Keratinocyte (primary cell): ENCODE measurements around the gene LDLRAD4. TPM values are rescaled to one million over a fixed set of nuclear protein-coding genes. Genes with fewer than 3 reads are reported as not detected.

Experiments used
- DNase-seq: peaks from one replicate; pipeline ENCODE4 v3.0.0-alpha.2; 2011; ENCODE audit warnings: low read depth, missing footprints, low spot score
- FAIRE-seq: peaks from 2 replicates; lab custom pipeline; 2011; peaks lifted over from hg19 to GRCh38; lab: Jason Lieb, UNC
- H2AFZ ChIP-seq: 2 replicates; pipeline ENCODE4 v1.6.0; 2012; ENCODE audit warnings: low read length, control low read depth, inconsistent platforms; ENCODE audit not compliant: control insufficient read depth
- H3K27ac ChIP-seq: 2 replicates; pipeline ENCODE4 v1.5.1; 2011; ENCODE audit warnings: low read length; ENCODE audit not compliant: control insufficient read depth, insufficient read depth
- H3K27me3 ChIP-seq: 3 replicates; pipeline ENCODE4 v1.6.0; 2011; ENCODE audit warnings: low read length; ENCODE audit not compliant: control insufficient read depth, insufficient read depth; ENCODE audit errors: extremely low read depth
- H3K36me3 ChIP-seq, 2 experiments: 2 replicates in 1 of 2; 3 replicates in 1 of 2; pipeline ENCODE4 v1.5.1; 2011; ENCODE audit warnings: low read length in 2 of 2, mild to moderate bottlenecking in 1 of 2; ENCODE audit not compliant: control insufficient read depth in 2 of 2, insufficient read depth in 2 of 2; ENCODE audit errors: extremely low read depth in 1 of 2
- H3K4me1 ChIP-seq: 3 replicates; pipeline ENCODE4 v1.5.1; 2011; ENCODE audit warnings: low read length; ENCODE audit not compliant: control insufficient read depth, insufficient read depth; ENCODE audit errors: extremely low read depth
- H3K4me2 ChIP-seq: 3 replicates; pipeline ENCODE4 v1.6.0; 2011; ENCODE audit warnings: low read depth, low read length; ENCODE audit not compliant: control insufficient read depth, insufficient read depth; ENCODE audit errors: extremely low read depth
- H3K4me3 ChIP-seq, 3 experiments: fragments of 200-600 bp in 1 of 3; sonication (generic) in 1 of 3; 2 replicates in 2 of 3; 3 replicates in 1 of 3; pipeline ENCODE4 v1.5.1; 2011 to 2016; ENCODE audit warnings: low read length in 3 of 3, mild to moderate bottlenecking in 3 of 3, control low read depth in 2 of 3, inconsistent platforms in 1 of 3, low read depth in 1 of 3, mixed read lengths in 1 of 3, mixed run types in 1 of 3, moderate library complexity in 1 of 3; ENCODE audit not compliant: control insufficient read depth in 2 of 3, insufficient read depth in 2 of 3; ENCODE audit errors: extremely low read depth in 1 of 3
- H3K79me2 ChIP-seq: 2 replicates; pipeline ENCODE4 v1.6.0; 2012; ENCODE audit warnings: low read length; ENCODE audit not compliant: control insufficient read depth, insufficient read depth
- H3K9ac ChIP-seq: 3 replicates; pipeline ENCODE4 v1.6.0; 2011; ENCODE audit warnings: low read length; ENCODE audit not compliant: control insufficient read depth, insufficient read depth; ENCODE audit errors: extremely low read depth
- H3K9me1 ChIP-seq: 3 replicates; pipeline ENCODE4 v1.6.0; 2011; ENCODE audit warnings: low read length; ENCODE audit not compliant: control insufficient read depth, insufficient read depth; ENCODE audit errors: extremely low read depth
- H3K9me3 ChIP-seq: 2 replicates; pipeline ENCODE4 v1.5.1; 2012; ENCODE audit warnings: low read depth, low read length; ENCODE audit not compliant: control insufficient read depth
- H4K20me1 ChIP-seq: 3 replicates; pipeline ENCODE4 v1.6.0; 2011; ENCODE audit warnings: low read length; ENCODE audit not compliant: control insufficient read depth, insufficient read depth; ENCODE audit errors: extremely low read depth
- CTCF ChIP-seq, 3 experiments: IDR thresholded peaks in 1 of 3; conservative IDR thresholded peaks in 1 of 3; optimal IDR thresholded peaks in 1 of 3; 2 replicates in 2 of 3; 3 replicates in 1 of 3; pipeline versions ENCODE3 to v1.5.1; 2011; ENCODE audit warnings: low read length in 3 of 3, mild to moderate bottlenecking in 3 of 3, moderate library complexity in 2 of 3, control low read depth in 1 of 3, inconsistent platforms in 1 of 3; ENCODE audit not compliant: insufficient read depth in 2 of 3; ENCODE audit errors: extremely low read depth in 1 of 3
- EZH2 ChIP-seq: IDR thresholded peaks from one replicate; pipeline ENCODE4 v1.6.1; 2012; ENCODE audit warnings: inconsistent platforms, mild to moderate bottlenecking, low read length, moderate library complexity
- dilution Hi-C: fragments of 300-500 bp; cut with MboI; formaldehyde crosslinking; loops from one replicate; pipeline ENCODE4 v1.7.0; 2020; ENCODE audit warnings: low sequenced_read_pairs; ENCODE audit not compliant: extremely low pct_ligation_motif_present
- polyA plus RNA-seq, 5 experiments: library from polyadenylated mRNA; depleted of rRNA in 3 of 5; stranded (reverse) in 3 of 5; stranded (forward) in 1 of 5; unstranded in 1 of 5; fragments of >200 nt; gene quantifications; 1 replicate in 1 of 5; 2 replicates in 3 of 5; 3 replicates in 1 of 5; pipeline versions ENCODE4 v1.2.1 to v1.2.3, GENCODE V29; 2011 to 2012; ENCODE audit warnings: missing spikeins in 2 of 5, low read depth in 1 of 5, low replicate concordance in 1 of 5

LDLRAD4 gene
- polyA plus RNA-seq, 1 donor (not counting 4 experiments of a cell fraction or from before 2014, with no cell fraction given): not detected

- H3K4me2 ChIP-seq: no peak overlapping the region
- H3K27me3 ChIP-seq: no peaks in the 10 kb centered on the region
- no peaks in the 10 kb centered on the region for H3K9me3 ChIP-seq
- H3K27ac ChIP-seq: no peak overlapping the region
- H3K4me3 ChIP-seq: no peak overlapping the region
- dilution Hi-C loops: no loop called here
- no peaks in the 10 kb centered on the region for H3K79me2 ChIP-seq
- H2AFZ ChIP-seq: no peak overlapping the region
- no peak overlapping the region for H3K9ac ChIP-seq
- no peak for FAIRE-seq
- TF ChIP-seq EZH2: no peak
- no peak for TF ChIP-seq CTCF (optimal IDR thresholded peaks at IDR 0.05 in 1 of 3, IDR thresholded peaks at IDR 0.05 in 1 of 3, conservative IDR thresholded peaks at IDR 0.05 in 1 of 3; ENCODE audit: extremely low read depth in 1 of 3, insufficient read depth in 2 of 3, low read length in 3 of 3)
- no peaks in the 10 kb centered on the region for H3K36me3 ChIP-seq
- H4K20me1 ChIP-seq: no peaks in the 10 kb centered on the region
- no peaks in the 10 kb centered on the region for H3K4me1 ChIP-seq
- no peak for DNase-seq
- H3K9me1 ChIP-seq: no peaks in the 10 kb centered on the region
Observed at GRCh38 chr18:13485182-13485581, 266.6 kb downstream of the LDLRAD4 start.

- H3K9ac ChIP-seq: no peak overlapping the region
- no peak overlapping the region for H3K4me2 ChIP-seq
- no peaks in the 10 kb centered on the region for H3K79me2 ChIP-seq
- H3K9me1 ChIP-seq: no peaks in the 10 kb centered on the region
- DNase-seq (no peak), FAIRE-seq (no peak)
- H3K27ac ChIP-seq: no peak overlapping the region
- dilution Hi-C loops: no loop called here
- H2AFZ ChIP-seq: no peak overlapping the region
- no peak overlapping the region for H3K4me3 ChIP-seq
- TF ChIP-seq CTCF (optimal IDR thresholded peaks at IDR 0.05 in 1 of 3, IDR thresholded peaks at IDR 0.05 in 1 of 3, conservative IDR thresholded peaks at IDR 0.05 in 1 of 3; ENCODE audit: extremely low read depth in 1 of 3, insufficient read depth in 2 of 3, low read length in 3 of 3): no peak
- TF ChIP-seq EZH2: no peak
- no peaks in the 10 kb centered on the region for H3K27me3 ChIP-seq
- H3K9me3 ChIP-seq: no peaks in the 10 kb centered on the region
- no peaks in the 10 kb centered on the region for H3K36me3 ChIP-seq
- H3K4me1 ChIP-seq: no peaks in the 10 kb centered on the region
- no peaks in the 10 kb centered on the region for H4K20me1 ChIP-seq
Observed at GRCh38 chr18:13485604-13486003, 267.0 kb downstream of the LDLRAD4 start.
